ENCODE results near the gene EDRF1.

Gene EDRF1

GRCh38 chr10:125795637-125796190 lies 76.2 kb downstream of the EDRF1 start:
- TF ChIP-seq CTCF (conservative IDR thresholded peaks at IDR 0.05) = no peak
- TF ChIP-seq ZFX (IDR thresholded peaks at IDR 0.05) = no peak
- no peak overlapping the region for H3K27ac ChIP-seq

- H3K27ac ChIP-seq = no peak overlapping the region
- TF ChIP-seq CTCF (conservative IDR thresholded peaks at IDR 0.05) (no peak), ZFX (IDR thresholded peaks at IDR 0.05) (no peak)
Measured at GRCh38 chr10:125797424-125797823, 77.9 kb downstream of the EDRF1 start.

GRCh38 chr10:125797994-125798662 lies 78.6 kb downstream of the EDRF1 start:
- TF ChIP-seq ZFX (IDR thresholded peaks at IDR 0.05) = no peak
- TF ChIP-seq CTCF (conservative IDR thresholded peaks at IDR 0.05) = no peak

GRCh38 chr10:125799451-125800182 lies 80.1 kb downstream of the EDRF1 start:
- H3K27ac ChIP-seq = no peak overlapping the region
- TF ChIP-seq CTCF (conservative IDR thresholded peaks at IDR 0.05) (no peak), ZFX (IDR thresholded peaks at IDR 0.05) (no peak)

More at GRCh38 chr10:125797994-125798662, 78.6 kb downstream of the EDRF1 start:
- H3K27ac ChIP-seq = no peak overlapping the region

- no peak for TF ChIP-seq CTCF (conservative IDR thresholded peaks at IDR 0.05)
- H3K27ac ChIP-seq = no peak overlapping the region
Measured at GRCh38 chr10:125801574-125801973, 82.1 kb downstream of the EDRF1 start.

GRCh38 chr10:125802131-125802530 lies 82.6 kb downstream of the EDRF1 start:
- TF ChIP-seq CTCF (conservative IDR thresholded peaks at IDR 0.05) (no peak), ZFX (IDR thresholded peaks at IDR 0.05) (no peak)
- H3K27ac ChIP-seq = no peak overlapping the region

GRCh38 chr10:125802739-125803138 lies 83.2 kb downstream of the EDRF1 start:
- H3K27ac ChIP-seq = no peak overlapping the region
- no peak for TF ChIP-seq CTCF (conservative IDR thresholded peaks at IDR 0.05)
- TF ChIP-seq ZFX (IDR thresholded peaks at IDR 0.05) = no peak
